Endothelial cell of umbilical vein (primary cell): ENCODE results near the gene TXNRD2. TPM values are rescaled to one million over a fixed set of nuclear protein-coding genes. Genes with fewer than 3 reads are reported as not detected.

Source experiments
- BruUV-seq: library from RNA; stranded (reverse); fragments of 400-500 nt; replicated peaks from 2 replicates; lab custom pipeline; 2021; lab: Mats Ljungman, UMichigan
- CTCF ChIA-PET: fragments of 300-600, 350-600 bp; sonication (Branson Sonifier 250); formaldehyde crosslinking; loops from one replicate; lab custom pipeline; 2021; ENCODE audit warnings: antibody characterized with exemption, inconsistent platforms; lab: Charles Lee
- POLR2A ChIA-PET: fragments of 300-600, 350-600 bp; sonication (Branson Sonifier 250); formaldehyde crosslinking; loops from one replicate; lab custom pipeline; 2021; ENCODE audit warnings: antibody characterized with exemption, inconsistent platforms; lab: Charles Lee
- DNase-seq: peaks from one replicate; pipeline ENCODE4 v3.0.0-alpha.2; 2011; ENCODE audit warnings: low read depth, low spot score
- FAIRE-seq: peaks from 2 replicates; lab custom pipeline; 2011; peaks lifted over from hg19 to GRCh38; lab: Jason Lieb, UNC
- H2AFZ ChIP-seq: 2 replicates; pipeline ENCODE4 v1.6.0; 2012; ENCODE audit warnings: low read depth, low read length, control low read depth, inconsistent platforms
- H3K27ac ChIP-seq: 2 replicates; pipeline ENCODE4 v1.5.1; 2011; ENCODE audit warnings: low read depth, mild to moderate bottlenecking, control low read depth, low read length, moderate library complexity; ENCODE audit not compliant: insufficient read depth
- H3K27me3 ChIP-seq, 2 experiments: 2 replicates each; pipeline versions ENCODE4 v1.6.0 to v1.6.1; 2011; ENCODE audit warnings: low read length in 2 of 2, mixed read lengths in 1 of 2; ENCODE audit not compliant: control insufficient read depth in 2 of 2, insufficient read depth in 2 of 2
- H3K36me3 ChIP-seq, 2 experiments: 2 replicates in 1 of 2; 3 replicates in 1 of 2; pipeline ENCODE4 v1.5.1; 2011; ENCODE audit warnings: low read length in 2 of 2, mild to moderate bottlenecking in 1 of 2, moderate library complexity in 1 of 2; ENCODE audit not compliant: control insufficient read depth in 2 of 2, insufficient read depth in 2 of 2; ENCODE audit errors: extremely low read depth in 1 of 2
- H3K4me1 ChIP-seq: 3 replicates; pipeline ENCODE4 v1.5.1; 2011; ENCODE audit warnings: mild to moderate bottlenecking, low read length; ENCODE audit not compliant: control insufficient read depth, insufficient read depth; ENCODE audit errors: extremely low read depth
- H3K4me2 ChIP-seq: 2 replicates; pipeline ENCODE4 v1.6.1; 2011; ENCODE audit warnings: low read length, control low read depth, mixed read lengths; ENCODE audit not compliant: insufficient read depth
- H3K4me3 ChIP-seq, 3 experiments: fragments of 200-600 bp in 1 of 3; sonication (generic), shearing (Covaris generic) in 1 of 3; replicated peaks in 1 of 3; 2 replicates each; pipeline ENCODE4 v1.5.1; 2011 to 2016; ENCODE audit warnings: control low read depth in 3 of 3, low read length in 3 of 3, mild to moderate bottlenecking in 2 of 3, inconsistent platforms in 1 of 3, low read depth in 1 of 3, moderate library complexity in 1 of 3; ENCODE audit not compliant: insufficient read depth in 1 of 3
- H3K79me2 ChIP-seq: 2 replicates; pipeline ENCODE4 v1.6.0; 2012; ENCODE audit warnings: low read length, inconsistent platforms; ENCODE audit not compliant: control insufficient read depth, insufficient read depth
- H3K9ac ChIP-seq: replicated peaks from 2 replicates; pipeline ENCODE3; 2011; ENCODE audit warnings: low read length, control low read depth; ENCODE audit not compliant: insufficient read depth; ENCODE audit errors: extremely low read depth
- H3K9me1 ChIP-seq: replicated peaks from 3 replicates; pipeline ENCODE4 v1.6.0; 2011; ENCODE audit warnings: mild to moderate bottlenecking, low read length; ENCODE audit not compliant: control insufficient read depth, insufficient read depth; ENCODE audit errors: extremely low read depth
- H3K9me3 ChIP-seq: replicated peaks from 2 replicates; pipeline ENCODE4 v1.5.1; 2012; ENCODE audit warnings: low read length, inconsistent platforms; ENCODE audit not compliant: control insufficient read depth, insufficient read depth
- H4K20me1 ChIP-seq: replicated peaks from 2 replicates; pipeline ENCODE3; 2011; ENCODE audit warnings: mild to moderate bottlenecking, low read length; ENCODE audit not compliant: control insufficient read depth, insufficient read depth; ENCODE audit errors: extremely low read depth
- CTCF ChIP-seq, 2 donors: IDR thresholded peaks; 1 replicate in 1 of 2; 2 replicates in 1 of 2; pipeline ENCODE4 v1.5.1; 2011; ENCODE audit warnings: low read length in 2 of 2, mild to moderate bottlenecking in 2 of 2, moderate library complexity in 2 of 2, control low read depth in 1 of 2, inconsistent platforms in 1 of 2, low read depth in 1 of 2; ENCODE audit not compliant: insufficient read depth in 1 of 2; ENCODE audit errors: extremely low read depth in 1 of 2
- EZH2 ChIP-seq: IDR thresholded peaks from 2 replicates; pipeline ENCODE4 v1.6.1; 2012; ENCODE audit warnings: borderline replicate concordance, low read depth, mild to moderate bottlenecking, moderate library complexity, low read length, inconsistent platforms; ENCODE audit not compliant: severe bottlenecking
- FOS ChIP-seq: IDR thresholded peaks from 2 replicates; pipeline ENCODE4 v1.6.1; 2011; ENCODE audit warnings: mild to moderate bottlenecking, low read length, moderate library complexity, borderline replicate concordance; ENCODE audit not compliant: insufficient read depth
- GATA2 ChIP-seq: IDR thresholded peaks from 2 replicates; pipeline ENCODE4 v1.7.0; 2011; ENCODE audit warnings: low read depth, mild to moderate bottlenecking, moderate library complexity, mixed read lengths, low read length; ENCODE audit not compliant: insufficient read length, insufficient read depth
- JUN ChIP-seq: IDR thresholded peaks from 2 replicates; pipeline ENCODE4 v1.6.1; 2011; ENCODE audit warnings: borderline replicate concordance, low read depth; ENCODE audit not compliant: insufficient read length, insufficient read depth
- MAX ChIP-seq: IDR thresholded peaks from 2 replicates; pipeline ENCODE4 v1.6.1; 2011; ENCODE audit not compliant: insufficient read depth, insufficient read length
- MYC ChIP-seq: IDR thresholded peaks from one replicate; pipeline ENCODE4 v1.6.1; 2011; ENCODE audit warnings: mild to moderate bottlenecking, low read depth, low read length
- POLR2A ChIP-seq: IDR thresholded peaks from 2 replicates; pipeline ENCODE4 v1.6.1; 2012; ENCODE audit warnings: low read depth, mild to moderate bottlenecking, control low read depth, low read length
- POLR2AphosphoS5 ChIP-seq: IDR thresholded peaks from 2 replicates; pipeline ENCODE4 v1.6.1; 2012; ENCODE audit warnings: low read depth, mild to moderate bottlenecking, control low read depth, low read length, moderate library complexity; ENCODE audit not compliant: insufficient read depth
- dilution Hi-C: fragments of 300-500 bp; cut with MboI; formaldehyde crosslinking; loops from one replicate; pipeline ENCODE4 v1.15.0; 2019; ENCODE audit warnings: low sequenced_read_pairs; ENCODE audit not compliant: extremely low pct_ligation_motif_present
- intact Hi-C: fragments of 100-400 bp; cut with micrococcal nuclease; formaldehyde crosslinking; loops from one replicate; pipeline ENCODE4 v1.10.0; 2022
- polyA plus RNA-seq, 4 experiments: library from polyadenylated mRNA; depleted of rRNA in 3 of 4; stranded (reverse) in 3 of 4; unstranded in 1 of 4; fragments of >200 nt; gene quantifications; 2 replicates each; pipeline versions ENCODE4 v1.2.1 to v1.2.3, GENCODE V29; 2011 to 2012; ENCODE audit warnings: missing spikeins in 1 of 4
- total RNA-seq: library from RNA; stranded (reverse); gene quantifications from 2 replicates; pipeline ENCODE4 v1.2.3, GENCODE V29; 2021

The TXNRD2 gene
- total and polyA plus RNA-seq, 2 donors (not counting 3 experiments of a cell fraction or from before 2014, with no cell fraction given): 211 to 440 TPM

- CTCF ChIA-PET: interaction anchor here (1.2 to 4.6 kb wide), 3 partner anchors 31 to 34 kb away, joined by 3 to 26 read pairs (median 7); no protein-coding TSS in a partner anchor
- DNase-seq (no peak), FAIRE-seq (no peak)
- Histone ChIP-seq H3K4me2 (no peak overlapping the region), H3K27me3 (no peaks in the 10 kb centered on the region), H3K4me3 (no peak overlapping the region), H3K9ac (no peak overlapping the region), H4K20me1 (no peaks in the 10 kb centered on the region), H2AFZ (no peak overlapping the region), H3K9me3 (no peaks in the 10 kb centered on the region), H3K9me1 (no peaks in the 10 kb centered on the region), H3K27ac (no peak overlapping the region), H3K36me3 (peaks cover 4 to 45% of the 10 kb centered on the region in 2 experiments), H3K79me2 (peaks cover 13% of the 10 kb centered on the region), H3K4me1 (peaks cover 26% of the 10 kb centered on the region)
- dilution Hi-C loops: no loop called here
- no peak for TF ChIP-seq MYC
- no peak for TF ChIP-seq POLR2A
- TF ChIP-seq POLR2AphosphoS5: no peak
- TF ChIP-seq EZH2: no peak
- no peak for TF ChIP-seq JUN
- TF ChIP-seq GATA2: no peak
- TF ChIP-seq FOS: no peak
- TF ChIP-seq MAX: no peak
- TF ChIP-seq CTCF (IDR thresholded peaks at IDR 0.05; ENCODE audit: extremely low read depth in 1 of 2, insufficient read depth in 1 of 2, low read depth in 1 of 2, low read length in 2 of 2): no peak
- intact Hi-C loops: no loop called here
- POLR2A ChIA-PET: no interaction called here
- BruUV-seq: no TSS peak
Measured at GRCh38 chr22:19981171-19981960, 39.7 kb upstream of the TXNRD2 start.
